HL-60/S4 treated with retinoic acid at 250 ng/mL for 4 days and 3 days (cell line): ENCODE data around the gene ITGAD.

ENCODE experiments used
- in situ Hi-C: fragments of 300-500 bp; cut with MboI; formaldehyde crosslinking; loops from 2 replicates; pipeline ENCODE4 v1.7.0; 2022; ENCODE audit warnings: low sequenced_read_pairs

Gene ITGAD

GRCh38 chr16:31365131-31365865 is 27.8 kb upstream of the ITGAD start:
- in situ Hi-C loops: no loop called here

- in situ Hi-C loops: no loop called here
These were observed 25.3 kb upstream of the ITGAD start for GRCh38 chr16:31367853-31368252.

DNA sequence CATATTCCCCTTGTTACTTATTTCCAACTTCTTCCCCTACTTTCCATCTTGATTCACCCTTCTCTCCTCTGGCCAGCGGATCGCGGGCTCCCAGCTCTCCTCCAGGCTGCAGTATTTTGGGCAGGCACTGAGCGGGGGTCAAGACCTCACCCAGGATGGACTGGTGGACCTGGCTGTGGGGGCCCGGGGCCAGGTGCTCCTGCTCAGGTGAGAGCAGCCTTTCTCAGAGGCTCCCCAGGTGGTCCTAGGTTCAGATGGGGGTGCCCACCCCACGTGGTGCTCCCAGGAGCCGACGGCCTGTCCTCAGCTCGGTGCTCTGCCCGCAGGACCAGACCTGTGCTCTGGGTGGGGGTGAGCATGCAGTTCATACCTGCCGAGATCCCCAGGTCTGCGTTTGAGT is 22.1 kb upstream of the ITGAD start:
- in situ Hi-C loops: no loop called here

DNA sequence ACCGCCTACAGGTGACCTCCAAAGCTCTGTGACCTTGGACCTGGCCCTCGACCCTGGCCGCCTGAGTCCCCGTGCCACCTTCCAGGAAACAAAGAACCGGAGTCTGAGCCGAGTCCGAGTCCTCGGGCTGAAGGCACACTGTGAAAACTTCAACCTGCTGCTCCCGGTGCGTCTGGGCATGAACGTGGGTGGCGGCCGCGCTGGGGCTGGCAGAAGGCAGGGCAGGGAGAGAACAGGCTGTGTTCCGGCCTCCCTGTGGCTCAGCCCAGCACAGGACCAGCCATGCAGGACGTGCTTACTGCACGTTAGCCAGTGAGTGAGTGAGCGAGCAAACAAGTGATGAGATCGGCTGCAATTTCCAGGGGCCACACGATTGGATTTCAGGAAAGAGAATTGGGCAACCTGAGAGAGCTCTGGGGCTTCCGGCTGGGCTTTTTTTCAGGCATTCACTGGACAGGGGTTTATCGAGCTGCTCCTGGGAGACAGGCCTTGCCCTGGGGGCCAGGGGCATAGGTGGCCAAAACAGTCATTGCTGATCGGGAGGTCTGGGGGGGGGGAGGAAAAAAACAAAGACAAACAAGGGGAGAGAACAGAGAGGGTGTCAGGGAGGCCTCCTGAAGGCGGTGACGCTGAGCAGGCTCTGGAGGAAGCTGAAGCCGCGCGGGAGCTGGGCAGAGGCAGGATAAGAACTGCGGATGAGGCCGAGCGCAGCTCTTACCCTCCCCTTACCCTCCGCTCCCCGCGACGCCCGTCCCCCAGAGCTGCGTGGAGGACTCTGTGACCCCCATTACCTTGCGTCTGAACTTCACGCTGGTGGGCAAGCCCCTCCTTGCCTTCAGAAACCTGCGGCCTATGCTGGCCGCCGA is 21.3 kb upstream of the ITGAD start:
- in situ Hi-C loops: no loop called here

- in situ Hi-C loops: no loop called here
These were observed 19.9 kb upstream of the ITGAD start for GRCh38 chr16:31373235-31373634.

GRCh38 chr16:31375231-31375630 is 17.9 kb upstream of the ITGAD start:
- in situ Hi-C loops: no loop called here

GRCh38 chr16:31376705-31377104 is 16.4 kb upstream of the ITGAD start:
- in situ Hi-C loops: no loop called here

- in situ Hi-C loops: no loop called here
These were observed 15.8 kb upstream of the ITGAD start for GRCh38 chr16:31377210-31377903.

DNA sequence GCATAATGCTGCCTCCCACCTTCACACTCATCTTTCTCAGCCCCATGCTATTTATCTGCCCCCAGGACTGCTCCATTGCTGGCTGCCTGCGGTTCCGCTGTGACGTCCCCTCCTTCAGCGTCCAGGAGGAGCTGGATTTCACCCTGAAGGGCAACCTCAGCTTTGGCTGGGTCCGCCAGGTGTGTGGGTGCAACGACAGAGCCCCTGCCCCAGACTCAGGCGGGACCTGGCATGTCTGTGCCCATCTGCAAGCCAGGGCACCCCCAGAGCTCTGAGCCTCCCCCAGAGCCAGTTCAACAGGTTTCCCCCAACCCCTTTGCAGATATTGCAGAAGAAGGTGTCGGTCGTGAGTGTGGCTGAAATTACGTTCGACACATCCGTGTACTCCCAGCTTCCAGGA is 12.9 kb upstream of the ITGAD start:
- in situ Hi-C loops: no loop called here

DNA sequence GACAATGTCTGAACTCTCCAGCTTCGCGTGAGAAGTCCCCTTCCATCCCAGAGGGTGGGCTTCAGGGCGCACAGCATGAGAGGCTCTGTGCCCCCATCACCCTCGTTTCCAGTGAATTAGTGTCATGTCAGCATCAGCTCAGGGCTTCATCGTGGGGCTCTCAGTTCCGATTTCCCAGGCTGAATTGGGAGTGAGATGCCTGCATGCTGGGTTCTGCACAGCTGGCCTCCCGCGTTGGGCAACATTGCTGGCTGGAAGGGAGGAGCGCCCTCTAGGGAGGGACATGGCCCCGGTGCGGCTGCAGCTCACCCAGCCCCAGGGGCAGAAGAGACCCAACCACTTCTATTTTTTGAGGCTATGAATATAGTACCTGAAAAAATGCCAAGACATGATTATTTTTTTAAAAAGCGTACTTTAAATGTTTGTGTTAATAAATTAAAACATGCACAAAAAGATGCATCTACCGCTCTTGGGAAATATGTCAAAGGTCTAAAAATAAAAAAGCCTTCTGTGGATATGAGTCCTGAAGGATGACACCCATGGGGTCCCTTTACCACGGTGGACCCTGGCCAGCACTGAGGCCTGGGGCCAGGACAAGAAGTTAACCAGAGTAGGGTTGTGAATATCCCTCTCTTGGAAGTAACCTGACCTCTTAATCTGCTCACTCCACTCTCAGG is 10.5 kb upstream of the ITGAD start:
- in situ Hi-C loops: no loop called here

GRCh38 chr16:31385680-31386079 is 7.5 kb upstream of the ITGAD start:
- in situ Hi-C loops: no loop called here

GRCh38 chr16:31386157-31386984 is 6.8 kb upstream of the ITGAD start:
- in situ Hi-C loops: no loop called here

DNA sequence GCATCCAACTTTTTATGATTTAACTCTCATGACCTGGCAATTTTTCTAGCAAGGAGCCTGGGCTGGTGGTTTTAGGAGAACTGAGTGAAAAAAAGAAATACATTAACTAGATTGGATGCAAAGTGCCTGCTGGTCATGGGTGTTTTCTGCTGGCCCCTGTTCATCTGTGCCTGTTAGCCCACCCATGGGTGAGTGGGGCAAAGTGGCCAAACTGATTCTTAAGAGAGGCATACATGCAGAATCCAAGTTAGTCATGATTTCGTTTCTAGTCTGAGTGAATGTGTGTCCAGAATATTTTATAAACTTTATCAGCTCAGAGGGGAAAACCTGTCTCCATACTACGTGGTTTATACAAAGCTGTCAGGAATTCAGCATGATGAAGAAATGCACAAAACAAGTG is 4.6 kb upstream of the ITGAD start:
- in situ Hi-C loops: no loop called here

- in situ Hi-C loops: no loop called here
These were observed 2.6 kb upstream of the ITGAD start for GRCh38 chr16:31390504-31391041.

DNA sequence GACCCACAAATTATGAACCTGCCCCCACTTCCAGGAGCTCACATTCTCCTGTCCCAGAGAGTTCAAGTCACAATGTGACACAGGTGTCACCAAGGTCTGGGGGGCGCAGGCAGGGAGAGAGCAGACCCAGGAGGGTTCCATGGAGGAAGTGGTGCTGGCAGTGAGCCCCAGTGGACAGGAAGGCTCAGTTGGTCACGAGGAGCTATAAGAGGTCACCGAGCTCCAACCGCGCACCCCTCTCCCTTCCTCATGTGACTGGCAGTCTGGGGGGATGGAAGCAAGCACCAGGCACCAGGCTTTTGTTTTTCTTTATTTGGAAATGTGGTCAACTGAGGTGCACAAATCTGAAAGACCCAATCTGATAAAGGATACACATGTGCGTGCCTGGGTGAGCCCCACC is 2.5 kb downstream of the ITGAD start:
- in situ Hi-C loops: no loop called here

DNA sequence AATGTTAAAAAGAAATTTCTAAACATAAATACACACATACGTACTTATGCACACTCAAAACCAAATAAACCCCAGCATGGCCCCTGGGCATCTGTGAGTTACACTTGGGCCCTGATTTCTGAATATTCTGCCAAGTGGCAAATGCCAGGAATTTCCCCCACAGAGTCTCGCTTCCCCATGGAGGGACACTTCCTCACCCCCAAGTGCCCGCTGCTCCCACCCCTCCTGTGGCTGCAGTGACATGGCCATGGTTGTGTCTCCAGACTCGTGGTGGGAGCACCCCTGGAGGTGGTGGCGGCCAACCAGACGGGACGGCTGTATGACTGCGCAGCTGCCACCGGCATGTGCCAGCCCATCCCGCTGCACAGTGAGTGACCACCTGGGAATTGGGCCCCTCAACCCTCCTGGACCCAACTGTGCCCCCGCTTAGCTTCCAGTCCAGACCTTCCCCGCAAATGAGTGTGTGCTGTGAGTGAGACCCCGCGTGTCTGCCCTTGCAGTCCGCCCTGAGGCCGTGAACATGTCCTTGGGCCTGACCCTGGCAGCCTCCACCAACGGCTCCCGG is 4.0 kb downstream of the ITGAD start:
- in situ Hi-C loops: no loop called here

DNA sequence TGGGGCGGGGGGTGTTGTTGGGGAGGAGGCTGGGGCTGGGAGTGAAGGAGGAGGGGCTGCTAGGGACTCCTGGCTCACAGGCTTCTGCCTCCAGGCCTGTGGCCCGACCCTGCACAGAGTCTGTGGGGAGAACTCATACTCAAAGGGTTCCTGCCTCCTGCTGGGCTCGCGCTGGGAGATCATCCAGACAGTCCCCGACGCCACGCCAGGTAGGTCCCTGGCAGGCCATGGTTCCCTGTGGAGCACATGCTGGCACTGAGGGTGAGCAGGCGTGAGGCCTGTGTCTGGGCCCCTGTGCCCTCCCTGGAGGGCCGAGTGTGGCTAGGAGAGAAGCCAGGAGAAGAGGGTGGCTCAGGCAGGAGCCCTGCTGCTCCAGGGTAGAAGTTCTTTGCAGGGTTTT is 4.6 kb downstream of the ITGAD start:
- in situ Hi-C loops: no loop called here

DNA sequence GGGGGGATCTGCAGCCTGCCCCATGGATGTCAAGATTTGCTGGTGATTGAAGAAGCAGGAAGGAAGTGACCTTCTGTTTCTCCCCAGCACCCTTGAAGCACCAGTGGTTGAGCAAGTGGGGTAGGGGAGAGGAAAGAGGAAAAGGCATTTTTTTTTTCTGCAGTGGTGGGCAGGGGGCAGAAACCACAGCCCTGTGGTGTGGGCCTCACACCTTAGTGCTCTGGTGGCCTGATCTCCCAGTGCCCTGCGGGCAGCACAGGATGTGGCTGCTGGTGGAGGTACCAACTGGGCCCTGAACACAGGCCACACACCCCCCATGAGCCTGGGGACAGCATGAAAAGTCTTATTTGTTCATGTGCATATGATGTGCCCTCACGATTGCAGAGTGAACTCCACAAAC is 7.1 kb downstream of the ITGAD start:
- in situ Hi-C loops: no loop called here

- in situ Hi-C loops: no loop called here
These were observed 8.3 kb downstream of the ITGAD start for GRCh38 chr16:31401436-31401835.

DNA sequence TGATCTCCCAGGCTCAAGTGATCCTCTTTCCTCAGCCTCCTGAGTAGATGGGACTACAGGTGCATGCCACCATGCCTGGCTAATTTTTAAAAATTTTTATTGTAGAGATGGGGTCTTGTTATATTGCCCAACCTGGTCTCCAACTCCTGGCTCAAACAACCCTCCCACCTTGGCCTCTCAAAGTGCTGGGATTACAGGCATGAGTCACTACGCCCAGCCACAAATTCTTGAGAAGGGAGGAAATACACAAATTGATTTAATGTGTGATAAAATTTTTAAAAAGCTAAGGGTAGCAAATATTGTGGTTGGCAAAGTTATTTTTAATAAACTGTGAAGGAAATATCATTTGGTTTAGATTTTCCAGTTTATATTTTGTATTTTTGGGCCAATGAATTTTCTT is 9.6 kb downstream of the ITGAD start:
- in situ Hi-C loops: no loop called here
